GM21717 (cell line): ENCODE data around the gene RGS18.
"Not testable (repeated sequence)": the region's sequence is repeated elsewhere in the genome, so short reads cannot be mapped to it uniquely, and the experiment has no call there.

Experiments
- ATAC-seq: cut with Tn5 transposase; IDR thresholded peaks from one replicate; pipeline ENCODE4 v1.9.1; 2021; ENCODE audit warnings: mild to moderate bottlenecking, moderate library complexity; ENCODE audit not compliant: unreplicated experiment

Gene RGS18

DNA sequence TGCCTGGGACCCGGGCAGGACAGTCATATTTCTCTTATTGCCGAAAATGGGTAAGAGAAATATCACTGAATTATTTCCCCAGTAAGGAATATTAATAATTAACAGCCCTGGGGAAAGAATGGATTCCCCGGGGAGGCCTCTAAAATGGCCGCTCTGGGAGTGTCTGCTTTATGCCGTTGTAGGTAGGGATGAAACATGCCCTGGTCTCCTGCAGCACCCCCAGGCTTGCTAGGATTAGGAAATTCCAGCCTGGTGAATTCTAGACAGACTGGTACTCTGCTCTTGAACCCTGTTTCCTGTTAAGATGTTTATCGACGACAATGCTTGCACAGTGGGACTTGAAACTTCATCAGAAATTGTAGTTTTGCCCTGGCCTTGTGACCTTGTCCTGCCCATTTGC lies 6.7 kb downstream of the RGS18 start:
- not testable (repeated sequence) for ATAC-seq

GRCh38 chr1:192167011-192167410 lies 8.7 kb downstream of the RGS18 start:
- no peak for ATAC-seq

DNA sequence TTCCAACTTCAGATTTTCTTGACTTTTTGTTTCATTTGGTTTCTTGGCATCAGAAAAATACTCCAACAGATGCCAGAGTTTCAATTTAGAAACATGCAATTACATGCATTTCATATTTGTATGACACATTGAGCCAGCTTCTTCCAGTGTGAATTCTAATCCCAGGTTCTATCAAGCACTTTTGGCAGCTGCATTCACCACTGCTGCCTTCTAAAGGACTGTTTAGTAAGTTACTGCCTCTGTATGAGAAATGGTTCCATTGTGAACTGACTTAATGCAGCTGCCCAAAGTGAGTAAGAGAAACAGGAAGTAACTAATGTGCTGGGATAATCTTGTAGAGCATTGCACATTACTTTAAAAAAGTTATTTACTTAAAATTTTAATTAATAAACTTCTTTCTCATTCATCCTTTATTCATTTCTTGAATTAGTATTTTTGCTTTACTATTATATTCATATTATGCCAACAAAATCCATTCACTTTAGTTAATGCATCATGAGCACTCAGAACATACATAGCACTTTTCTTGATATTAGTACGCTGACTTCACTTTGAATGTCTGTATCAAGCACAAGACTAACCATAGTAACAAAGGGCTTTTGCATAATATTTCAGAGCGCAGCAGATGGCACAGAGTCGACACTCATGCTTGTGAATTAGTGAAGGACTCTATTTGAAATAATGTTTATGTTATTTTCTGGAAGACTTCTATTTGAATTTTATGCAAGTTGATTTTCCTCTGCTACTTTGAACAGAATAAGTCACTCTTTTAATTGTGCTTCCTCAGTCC lies 9.8 kb downstream of the RGS18 start:
- no peak for ATAC-seq

GRCh38 chr1:192168964-192169363 lies 10.7 kb downstream of the RGS18 start:
- no peak for ATAC-seq

DNA sequence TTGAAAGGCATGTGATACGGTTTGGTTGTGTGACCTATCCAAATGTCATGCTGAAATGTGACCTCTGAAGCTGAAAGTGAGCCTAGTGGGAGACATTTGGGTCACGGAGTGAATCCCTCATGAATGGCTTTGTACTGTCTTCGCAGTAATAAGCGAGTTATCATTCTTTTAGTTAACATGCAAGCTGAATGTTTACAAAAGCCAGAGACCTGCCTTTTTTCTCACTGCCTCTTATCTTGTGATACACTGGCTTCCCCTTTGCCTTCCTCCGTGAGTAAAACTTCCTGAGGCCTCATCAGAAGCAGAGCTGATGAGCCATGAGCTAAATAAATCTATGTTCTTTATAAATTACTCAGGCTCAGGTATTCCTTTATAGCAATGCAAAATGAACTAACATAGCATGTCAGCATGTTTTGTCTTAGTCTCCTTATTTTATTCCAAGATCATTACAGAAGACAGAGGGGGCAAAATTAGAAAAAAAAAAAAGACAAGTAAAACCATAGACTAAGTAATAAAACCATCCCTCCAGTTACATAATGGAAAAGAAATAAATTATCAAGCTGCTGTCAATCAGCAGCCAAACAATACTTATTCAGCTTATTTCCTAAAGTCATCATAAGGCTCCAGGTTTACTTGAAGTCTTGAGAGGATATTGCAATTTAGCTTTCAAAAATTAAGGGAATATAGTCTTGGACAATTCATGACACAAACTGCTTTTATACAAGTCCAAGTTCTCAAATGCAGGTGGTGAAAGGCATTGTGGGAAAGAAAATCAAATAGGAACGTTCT lies 12.1 kb downstream of the RGS18 start:
- ATAC-seq: no peak

GRCh38 chr1:192171123-192171522 lies 12.9 kb downstream of the RGS18 start:
- ATAC-seq: no peak

GRCh38 chr1:192175971-192176370 lies 17.7 kb downstream of the RGS18 start:
- no peak for ATAC-seq

DNA sequence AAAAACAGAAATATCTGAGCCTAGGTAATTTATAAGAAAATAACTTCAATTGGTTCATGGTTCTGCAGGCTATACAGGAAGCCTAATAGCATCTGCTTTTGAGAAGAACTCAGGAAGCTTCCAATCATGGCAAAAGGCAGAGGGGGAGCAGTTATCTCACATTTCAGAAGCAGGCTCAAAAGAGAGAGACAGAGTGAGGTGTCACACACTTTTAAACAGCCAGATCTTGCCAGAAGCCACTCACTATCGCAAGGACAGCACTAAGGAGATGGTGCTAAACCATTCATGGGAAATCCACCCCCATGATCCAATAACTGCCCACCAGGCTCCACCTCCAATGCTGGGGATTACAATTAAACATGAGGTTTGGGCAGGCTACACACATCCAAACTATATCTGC lies 25.5 kb downstream of the RGS18 start:
- ATAC-seq: no peak

DNA sequence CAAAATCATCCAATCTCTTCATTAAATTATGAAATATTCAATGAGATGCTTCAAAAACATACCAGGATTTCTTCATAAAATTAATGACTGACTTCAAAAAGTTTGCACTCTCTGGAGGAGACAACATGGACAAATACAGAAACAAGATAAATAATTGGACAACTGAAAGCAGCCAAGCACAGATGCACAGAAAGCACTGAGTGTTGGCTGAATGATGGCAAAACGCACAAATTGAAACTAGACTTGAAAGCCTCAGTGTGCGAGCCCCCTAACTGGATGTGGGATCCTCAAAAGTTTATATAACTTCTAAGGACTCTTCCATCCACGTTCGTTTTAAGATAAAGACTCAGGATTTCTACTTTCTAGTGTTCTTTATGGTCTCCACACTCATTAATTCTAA lies 27.9 kb downstream of the RGS18 start:
- no peak for ATAC-seq

GRCh38 chr1:192190066-192190465 lies 31.8 kb downstream of the RGS18 start:
- ATAC-seq: no peak

DNA sequence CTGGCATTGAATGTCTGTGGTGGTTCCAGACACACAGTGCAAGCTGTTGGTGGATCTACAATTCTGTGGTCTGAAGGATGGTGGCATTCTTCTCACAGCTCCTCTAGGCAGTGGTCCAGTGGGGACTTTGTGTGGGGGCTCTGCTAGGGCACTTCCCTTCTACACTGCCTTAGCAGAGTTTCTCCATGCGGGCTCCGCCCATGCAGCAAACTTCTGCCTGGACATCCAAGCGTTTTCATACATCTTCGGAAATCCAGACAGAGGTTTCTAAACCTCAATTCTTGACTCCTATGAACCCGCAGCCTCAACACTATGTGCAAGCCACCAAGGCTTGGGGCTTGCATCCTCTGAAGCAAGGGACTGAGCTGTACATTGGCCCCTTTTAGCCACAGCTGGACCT lies 43.0 kb downstream of the RGS18 start:
- no peak for ATAC-seq

GRCh38 chr1:192224396-192224795 lies 66.1 kb downstream of the RGS18 start:
- ATAC-seq: no peak

DNA sequence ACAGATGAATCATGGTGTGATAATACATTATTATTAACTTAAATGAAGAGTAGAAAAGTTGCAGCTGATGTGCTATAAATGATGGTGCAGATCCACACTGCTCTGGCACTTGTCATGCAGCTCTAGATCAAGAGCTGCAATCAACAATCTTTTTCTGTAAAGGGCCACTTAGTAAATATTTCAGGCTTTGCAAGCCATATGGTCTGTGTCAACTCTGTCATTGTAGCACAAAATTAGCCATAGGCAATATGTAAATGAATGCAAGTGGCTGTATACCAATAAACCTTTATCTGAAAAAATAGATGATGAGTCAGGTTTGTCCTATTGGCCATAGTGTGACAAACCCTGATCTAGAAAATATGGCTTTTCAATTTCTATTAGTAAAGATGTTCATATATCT lies 66.6 kb downstream of the RGS18 start:
- ATAC-seq: no peak

DNA sequence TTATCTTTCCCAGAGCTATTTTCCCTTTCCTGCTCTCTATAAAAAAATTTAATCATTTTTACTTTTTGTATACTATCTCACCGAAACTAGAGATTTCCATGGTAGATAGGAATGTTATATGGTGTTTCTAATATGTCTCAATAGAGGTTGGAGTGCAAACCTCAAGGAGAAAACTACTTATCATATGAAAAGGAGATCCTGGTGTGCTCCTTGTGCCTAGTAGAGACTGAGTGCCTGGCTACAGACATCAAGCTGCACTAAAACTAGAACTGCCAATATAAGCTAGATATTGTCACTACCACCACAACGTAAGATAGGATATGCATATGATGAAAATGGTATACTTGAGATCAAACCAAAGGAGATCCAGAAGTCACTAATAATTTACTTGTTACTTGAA lies 67.0 kb downstream of the RGS18 start:
- no peak for ATAC-seq

DNA sequence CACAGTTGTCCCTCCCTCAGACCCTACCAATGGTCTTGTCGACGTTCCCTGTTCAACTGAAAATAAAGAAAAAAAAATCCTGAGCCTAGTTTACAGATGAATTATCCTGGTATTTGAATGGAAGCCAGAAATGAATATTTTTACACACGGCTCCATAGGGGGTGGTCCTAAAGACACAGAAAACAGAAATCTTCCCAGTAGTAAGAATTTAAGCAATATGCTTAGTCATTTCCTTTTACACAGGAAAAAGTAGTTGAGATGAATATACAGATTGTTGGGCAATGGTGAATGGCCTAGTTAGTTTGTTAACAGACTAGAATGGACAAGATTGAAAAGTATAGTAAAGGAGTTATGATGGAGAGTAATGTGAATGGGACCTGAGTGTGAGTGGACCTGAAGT lies 67.4 kb downstream of the RGS18 start:
- no peak for ATAC-seq

GRCh38 chr1:192227330-192227729 lies 69.1 kb downstream of the RGS18 start:
- no peak for ATAC-seq

GRCh38 chr1:192227980-192228379 lies 69.7 kb downstream of the RGS18 start:
- ATAC-seq: not testable (repeated sequence)

GRCh38 chr1:192232817-192233417 lies 74.7 kb downstream of the RGS18 start:
- ATAC-seq: no peak

GRCh38 chr1:192235127-192235526 lies 76.9 kb downstream of the RGS18 start:
- no peak for ATAC-seq
